Glomerular endothelial cell (primary cell): ENCODE results near the gene THUMPD1. TPM values are rescaled to one million over a fixed set of nuclear protein-coding genes. Genes with fewer than 3 reads are reported as not detected.
"Not testable (repeated sequence)": the region's sequence is repeated elsewhere in the genome, so short reads cannot be mapped to it uniquely, and the experiment has no call there.

Experiments
- DNase-seq: peaks from one replicate; pipeline ENCODE4 v3.0.0-alpha.2; 2011; ENCODE audit warnings: low read depth, low spot score; ENCODE audit errors: extremely low read depth
- total RNA-seq: library from RNA; depleted of rRNA; stranded (reverse); fragments of >200 nt; gene quantifications from 2 replicates; pipeline ENCODE4 v1.2.3, GENCODE V29; 2015

THUMPD1 gene
- total RNA-seq, 1 donor from 2014 or later = 25.2 TPM

- DNase-seq = no peak
Observed at GRCh38 chr16:20749474-20749873, 7.9 kb upstream of the THUMPD1 start.

DNA sequence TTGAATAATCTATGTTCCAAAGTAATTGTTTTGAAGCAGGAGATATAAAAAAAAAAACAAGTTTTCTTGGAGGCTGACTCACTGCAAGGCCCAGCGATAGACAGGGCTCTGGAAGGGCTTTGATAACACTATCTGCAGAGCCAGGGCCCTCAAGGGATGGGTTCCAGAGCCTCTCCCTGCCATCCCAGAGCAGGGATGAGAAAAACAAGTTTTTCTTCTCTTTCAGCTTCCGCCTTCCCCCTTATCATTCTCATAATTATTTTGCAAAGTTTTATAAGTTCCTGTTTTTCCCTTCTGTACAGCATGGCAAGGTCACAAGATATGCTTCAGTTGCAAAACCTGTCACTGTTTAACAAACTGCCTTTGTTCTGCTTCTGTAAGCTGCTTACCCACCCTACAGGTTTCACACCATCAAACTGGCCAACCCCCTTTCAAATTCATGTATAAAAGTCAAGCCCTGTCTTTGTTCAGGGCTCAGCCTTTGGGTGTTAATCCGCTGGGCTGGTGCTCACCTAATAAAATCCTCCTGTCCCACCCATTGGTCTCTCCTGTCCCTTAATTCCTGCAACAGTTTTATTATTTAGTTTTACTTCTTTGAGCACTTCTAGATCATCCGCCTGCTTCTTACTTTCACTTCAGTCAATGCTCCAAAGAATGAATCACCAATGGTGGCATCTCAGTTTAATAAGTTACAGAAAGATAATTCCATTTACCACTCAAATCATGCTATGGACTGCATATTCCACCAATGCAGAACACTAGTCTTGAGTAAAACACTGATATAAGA lies 5.6 kb upstream of the THUMPD1 start:
- DNase-seq = no peak

DNA sequence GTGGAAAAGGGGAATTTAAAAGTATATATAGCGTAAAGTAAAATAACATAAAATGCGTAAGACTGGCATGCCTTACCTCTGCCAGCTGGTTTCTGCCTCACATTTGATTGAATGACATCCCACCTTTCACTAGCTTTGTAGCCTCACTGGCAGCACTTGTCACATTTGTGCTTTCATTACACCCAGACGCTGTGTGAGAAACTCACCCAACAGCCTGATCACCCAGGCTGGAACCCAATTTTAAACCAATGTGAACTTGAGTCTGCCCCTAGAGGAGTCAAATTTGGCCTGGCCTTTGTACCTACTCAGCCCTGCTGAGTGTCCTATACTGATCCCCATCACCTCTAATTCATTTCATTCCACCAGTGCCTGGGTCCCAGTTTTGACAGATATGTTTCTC lies 4.8 kb upstream of the THUMPD1 start:
- no peak for DNase-seq

GRCh38 chr16:20744922-20745440 lies 3.4 kb upstream of the THUMPD1 start:
- DNase-seq = peak; percentile 33

- no peak for DNase-seq
Observed at GRCh38 chr16:20743591-20743990, 2.0 kb upstream of the THUMPD1 start.

DNA sequence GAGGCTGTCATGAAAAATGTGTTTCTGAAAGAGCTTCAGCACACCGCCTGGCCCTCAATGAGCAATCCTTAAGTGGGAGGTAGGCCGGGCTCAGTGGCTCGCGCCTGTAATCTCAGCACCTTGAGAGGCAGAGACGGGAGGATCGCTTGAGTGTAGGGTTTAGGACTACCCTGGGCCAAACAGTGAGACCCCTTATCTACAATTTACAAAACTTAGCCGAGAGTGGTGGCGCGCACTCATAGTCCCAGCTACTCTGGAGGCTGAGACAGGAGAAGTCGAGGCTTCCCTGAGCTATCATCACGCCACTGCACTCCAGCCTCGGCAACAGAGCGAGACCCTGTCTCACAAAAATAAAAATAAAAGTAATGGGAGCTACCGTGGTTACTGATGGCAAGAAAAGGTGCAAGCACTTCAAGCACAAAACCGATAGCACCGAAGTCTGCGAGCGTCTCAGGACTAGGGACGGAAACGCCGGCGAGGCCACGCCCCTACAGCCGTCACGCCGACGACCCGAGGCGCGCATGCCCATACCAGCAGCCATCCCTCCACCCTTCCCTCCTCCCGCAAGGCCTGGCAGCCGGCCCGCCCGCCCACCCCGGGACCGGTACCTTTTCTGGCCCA lies 607 bp downstream of the THUMPD1 start:
- peak; percentile 20 for DNase-seq

- DNase-seq = no peak
Observed at GRCh38 chr16:20740007-20740883, 1.4 kb downstream of the THUMPD1 start.

DNA sequence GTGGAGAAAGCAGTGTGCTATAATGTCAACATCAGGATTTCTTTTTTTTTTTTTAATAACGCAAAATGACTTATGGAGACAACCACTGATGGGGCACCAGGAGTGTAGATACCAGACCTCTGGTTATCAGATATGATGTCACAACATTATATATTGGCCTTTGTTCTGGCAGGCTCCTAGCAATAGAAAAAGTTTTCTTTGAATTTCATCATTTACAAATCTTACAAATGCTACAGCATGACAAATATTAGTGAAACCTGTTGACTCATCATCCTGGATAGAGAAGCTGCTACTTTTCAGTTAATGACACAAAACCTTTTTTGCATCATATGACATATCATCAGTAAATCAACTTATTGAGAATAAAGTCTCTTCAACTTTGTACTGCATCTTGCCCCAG lies 6.1 kb downstream of the THUMPD1 start:
- DNase-seq = no peak

GRCh38 chr16:20734782-20735181 lies 6.8 kb downstream of the THUMPD1 start:
- no peak for DNase-seq

DNA sequence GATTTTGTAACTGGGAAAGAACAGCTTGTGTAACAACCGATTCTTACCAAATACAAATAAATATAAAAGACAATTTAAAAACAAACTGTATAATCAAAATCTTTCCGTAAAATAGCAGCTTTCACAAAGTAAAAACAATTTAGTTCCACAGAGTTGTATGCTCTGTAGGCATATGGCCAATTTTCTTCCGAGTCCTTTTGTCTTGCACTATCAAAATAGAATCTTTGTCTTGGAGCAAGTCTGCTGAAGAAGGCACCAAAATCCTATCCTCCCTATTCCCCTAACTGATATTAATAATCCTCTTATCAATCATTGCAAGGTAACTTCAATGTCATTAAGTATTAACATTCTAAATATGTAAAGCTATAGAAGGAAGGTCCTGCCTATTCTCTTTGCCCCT lies 7.6 kb downstream of the THUMPD1 start:
- no peak for DNase-seq

DNA sequence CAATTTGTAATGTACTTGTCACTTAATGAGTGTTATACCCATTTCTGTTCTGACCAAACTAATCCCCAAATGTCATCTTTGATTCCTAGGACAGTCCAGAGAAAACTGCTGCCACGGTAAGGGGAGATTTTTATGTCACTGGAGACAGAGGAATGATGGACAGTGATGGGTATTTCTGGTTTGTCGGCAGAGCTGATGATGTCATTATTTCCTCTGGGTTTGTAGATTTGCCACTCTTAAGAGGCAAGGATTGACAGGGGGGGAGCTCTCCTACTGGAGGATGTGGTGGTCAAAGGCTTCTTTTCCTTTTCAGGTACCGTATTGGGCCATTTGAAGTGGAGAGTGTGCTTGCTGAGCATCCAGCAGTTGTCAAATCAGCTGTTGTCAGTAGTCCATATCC lies 12.5 kb downstream of the THUMPD1 start:
- DNase-seq = no peak

GRCh38 chr16:20727181-20727580 lies 14.4 kb downstream of the THUMPD1 start:
- no peak for DNase-seq

- DNase-seq = no peak
Observed at GRCh38 chr16:20726661-20727060, 15.0 kb downstream of the THUMPD1 start.

- no peak for DNase-seq
Observed at GRCh38 chr16:20720251-20720650, 21.4 kb downstream of the THUMPD1 start.

GRCh38 chr16:20717718-20718117 lies 23.9 kb downstream of the THUMPD1 start:
- not testable (repeated sequence) for DNase-seq

GRCh38 chr16:20711277-20711911 lies 30.2 kb downstream of the THUMPD1 start:
- DNase-seq = no peak

GRCh38 chr16:20708129-20708528 lies 33.5 kb downstream of the THUMPD1 start:
- not testable (repeated sequence) for DNase-seq

- no peak for DNase-seq
Observed at GRCh38 chr16:20707461-20707860, 34.2 kb downstream of the THUMPD1 start.

DNA sequence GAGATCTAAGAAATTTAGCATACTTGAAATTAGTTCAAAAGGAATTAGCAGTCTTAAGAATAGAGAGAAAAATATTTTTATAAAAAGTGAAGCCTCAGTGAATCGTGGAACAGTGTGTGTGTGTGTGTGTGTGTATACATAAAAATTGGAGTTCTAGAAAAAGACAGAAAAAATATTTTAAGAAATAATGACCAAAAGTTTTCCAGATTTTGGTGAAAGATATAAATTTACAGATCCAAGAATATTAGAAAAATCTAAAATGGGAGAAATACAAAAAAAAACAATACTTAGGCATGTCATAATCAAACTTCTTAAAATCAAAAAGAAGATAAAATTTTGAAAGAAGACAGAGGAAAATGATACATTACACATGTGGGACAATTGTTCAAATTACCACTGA lies 35.6 kb downstream of the THUMPD1 start:
- not testable (repeated sequence) for DNase-seq

- DNase-seq = no peak
Observed at GRCh38 chr16:20704281-20704680, 37.3 kb downstream of the THUMPD1 start.

DNA sequence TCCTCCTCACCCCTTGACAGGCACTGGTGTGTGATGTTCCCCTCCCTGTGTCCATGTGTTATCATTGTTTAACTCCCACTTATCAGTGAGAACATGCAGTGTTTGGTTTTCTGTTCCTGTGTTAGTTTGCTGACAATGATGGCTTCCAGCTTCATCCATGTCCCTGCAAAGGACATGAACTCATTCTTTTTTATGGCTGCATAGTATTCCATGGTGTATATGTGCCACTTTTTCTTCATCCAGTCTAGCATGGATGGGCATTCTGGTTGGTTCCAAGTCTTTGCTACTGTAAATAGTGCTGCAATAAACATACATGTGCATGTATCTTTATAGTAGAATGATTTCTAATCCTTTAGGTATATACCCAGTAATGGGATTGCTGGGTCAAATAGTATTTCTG lies 39.9 kb downstream of the THUMPD1 start:
- DNase-seq = not testable (repeated sequence)
